Activated T-cell treated with anti-CD3 and anti-CD28 coated beads, Interleukin-2, amount 50 U/mL, for 1 hour (primary cell): Measurements from ENCODE around the gene FASLG.
"Not testable (repeated sequence)": the region's sequence is repeated elsewhere in the genome, so short reads cannot be mapped to it uniquely, and the experiment has no call there.

Source experiments
- DNase-seq: peaks from one replicate; pipeline ENCODE4 v3.0.0-alpha.2; 2020

The FASLG gene

DNA sequence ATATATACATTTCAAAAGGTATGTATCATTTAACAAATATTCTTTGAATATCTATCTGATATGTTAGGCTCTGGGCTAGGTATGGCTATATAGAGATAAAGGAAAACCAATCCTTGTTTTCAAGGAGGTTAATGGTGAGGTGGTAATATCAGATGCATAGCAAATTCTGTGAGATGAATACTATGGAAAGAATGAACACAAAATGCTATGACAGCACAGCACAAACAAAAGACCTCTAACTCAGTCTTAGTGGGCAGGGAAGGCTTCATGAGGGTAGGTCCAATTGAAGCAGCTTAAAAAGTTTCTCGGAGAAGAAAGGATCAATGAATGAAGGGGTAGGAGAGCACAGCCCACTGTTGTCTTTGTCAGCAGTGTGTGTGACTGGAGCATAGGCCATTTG, 27.2 kb downstream of the FASLG start:
- DNase-seq, result no peak

DNA sequence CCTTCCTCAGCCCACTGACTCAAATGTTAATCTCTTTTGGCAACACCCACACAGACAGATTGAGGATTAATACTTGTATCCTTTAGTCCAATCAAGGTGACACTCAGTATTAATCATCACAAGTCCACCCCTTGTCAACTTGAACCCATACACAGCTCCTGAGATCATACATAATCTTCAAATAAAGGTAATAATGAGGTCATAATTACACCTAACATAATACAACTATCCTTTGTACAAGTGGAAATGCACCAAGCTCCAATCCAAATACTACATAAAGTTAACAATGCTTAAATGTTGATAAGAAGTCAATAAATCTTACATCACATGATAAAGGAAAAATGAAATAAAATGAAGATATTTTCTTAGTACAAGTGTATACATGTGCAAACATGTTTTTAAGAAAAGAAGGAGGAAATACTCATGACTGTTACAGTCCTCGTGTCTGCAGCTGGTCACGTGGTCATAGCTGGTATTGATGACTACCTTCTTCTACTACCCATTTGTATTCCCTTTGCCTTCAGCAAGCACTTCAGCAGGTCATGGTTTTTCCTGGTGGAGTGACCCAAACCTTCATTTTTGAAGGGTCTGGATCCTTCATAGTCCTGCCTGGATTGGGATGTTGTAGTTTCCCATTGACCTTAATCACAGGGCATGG, 29.7 kb downstream of the FASLG start:
- not testable (repeated sequence) for DNase-seq

DNA sequence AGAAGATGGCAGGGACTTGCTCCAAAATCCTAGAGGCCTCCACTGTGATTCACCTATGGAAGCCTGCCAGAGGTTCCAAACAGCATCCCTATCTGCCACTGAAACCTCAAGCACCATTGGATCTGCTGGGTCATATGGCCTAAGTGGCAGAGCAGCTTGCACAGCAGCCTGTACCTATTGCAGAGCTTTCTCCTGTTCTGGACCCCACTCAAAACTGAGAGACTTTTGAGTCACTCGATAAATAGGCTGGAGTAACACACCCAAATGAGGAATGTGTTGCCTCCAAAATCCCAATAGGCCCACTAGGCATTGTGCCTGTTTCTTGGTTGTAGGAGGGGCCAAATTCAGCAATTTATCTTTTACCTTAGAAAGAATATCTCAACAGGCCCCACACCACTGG, 32.0 kb downstream of the FASLG start:
- not testable (repeated sequence) for DNase-seq

DNA sequence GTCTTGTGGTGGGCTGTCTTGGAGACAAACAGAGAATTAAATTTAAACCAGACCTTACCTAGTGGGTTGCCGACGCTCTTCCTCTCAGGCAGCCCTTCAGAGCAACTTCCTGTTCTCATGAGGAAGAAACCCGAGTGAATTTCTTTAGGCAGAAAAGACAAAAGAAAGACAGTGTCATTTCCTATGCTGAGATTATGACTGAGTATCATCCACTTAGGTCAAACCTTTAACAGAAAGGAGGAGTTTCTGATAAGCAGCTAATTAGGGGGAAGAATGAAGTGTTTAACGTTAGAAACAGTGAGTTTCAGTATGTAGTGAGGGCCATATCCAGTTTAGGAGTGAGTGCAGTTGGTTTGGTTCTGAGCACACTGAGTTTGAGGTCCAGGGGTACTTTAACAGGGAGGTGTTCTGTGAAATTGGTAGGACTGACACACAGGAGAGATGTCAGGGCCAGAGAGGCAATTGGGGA, 38.7 kb downstream of the FASLG start:
- DNase-seq, result no peak

DNA sequence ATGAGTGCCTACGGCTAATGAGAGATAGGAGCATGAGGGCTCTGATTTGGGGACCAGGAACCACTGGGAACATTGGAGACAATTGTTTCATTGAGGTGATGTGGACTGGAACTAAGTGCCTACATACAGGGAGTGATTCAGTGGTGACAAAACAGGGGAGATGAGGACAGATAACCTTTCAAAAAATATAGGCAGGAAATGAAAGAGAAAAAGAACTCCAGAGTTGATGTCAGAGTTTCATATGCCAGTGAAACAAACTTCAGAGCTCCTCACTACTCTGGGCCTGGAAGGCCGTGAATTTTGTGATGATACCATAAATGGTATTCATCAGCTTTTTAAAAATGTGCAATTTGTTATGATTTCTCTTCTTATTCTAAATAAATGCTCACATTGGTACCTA, 39.3 kb downstream of the FASLG start:
- DNase-seq, result no peak

DNA sequence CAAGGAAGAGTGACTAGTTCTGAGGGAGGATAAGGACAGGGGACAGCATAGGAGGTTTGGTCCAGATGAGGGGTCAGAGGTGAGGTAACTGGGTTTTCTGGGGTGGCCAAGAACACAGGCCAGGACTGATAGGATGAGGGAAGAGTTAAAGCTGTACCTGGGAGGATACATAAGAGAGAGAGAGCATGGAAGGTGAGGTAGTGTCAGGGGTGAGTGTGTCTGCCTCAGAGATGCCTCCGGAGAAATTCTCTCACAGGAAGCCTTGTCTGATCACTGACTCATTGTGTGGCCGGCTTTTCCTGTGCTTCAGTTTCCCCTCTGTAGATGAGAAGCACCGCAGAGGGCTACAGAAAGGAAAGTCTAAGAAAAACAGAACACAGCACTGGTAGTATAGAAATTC, 40.2 kb downstream of the FASLG start:
- DNase-seq, result peak; percentile 68

DNA sequence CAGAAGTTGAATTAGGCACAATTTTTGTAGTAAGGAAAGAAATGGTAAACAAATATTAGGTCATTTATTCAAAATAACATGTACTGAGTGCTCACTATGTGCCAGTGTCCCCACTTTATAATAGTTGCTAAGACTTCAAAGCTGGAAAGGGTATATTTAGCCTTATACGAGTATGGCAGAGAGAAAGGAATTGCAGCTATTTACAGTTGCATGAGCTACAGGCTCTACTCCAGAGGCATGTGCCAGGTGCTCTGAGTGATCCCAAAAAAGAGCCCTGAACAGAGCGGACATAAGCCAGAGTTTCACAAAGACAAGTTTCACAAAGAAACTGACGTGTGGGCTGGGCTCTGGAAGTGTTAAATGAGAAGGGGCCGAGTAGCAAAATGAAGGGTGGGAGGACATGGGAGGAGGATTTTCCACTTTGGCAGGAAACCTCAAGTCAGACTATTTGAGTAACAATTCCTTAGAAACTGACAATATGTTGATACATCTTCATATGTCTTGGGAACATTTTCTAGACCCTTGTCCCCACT, 40.9 kb downstream of the FASLG start:
- DNase-seq, result no peak

DNA sequence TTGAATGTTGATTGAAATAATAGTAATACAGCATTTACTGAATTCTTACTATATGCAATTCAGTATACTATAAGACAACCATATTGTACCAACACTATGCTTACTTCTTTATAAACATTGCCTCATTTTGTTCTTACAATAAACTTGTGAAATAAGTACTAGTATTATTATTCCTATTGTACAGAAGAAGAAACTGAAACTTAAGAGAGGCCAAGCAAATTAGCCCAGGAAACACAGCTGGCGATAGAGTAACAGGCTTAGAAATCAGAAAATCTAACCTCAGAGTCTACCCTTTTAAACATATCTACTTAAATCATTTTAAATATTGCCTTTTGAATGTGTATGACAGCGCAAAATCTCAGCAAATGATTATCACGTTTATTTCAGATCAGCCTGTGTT, 41.7 kb downstream of the FASLG start:
- no peak for DNase-seq

DNA sequence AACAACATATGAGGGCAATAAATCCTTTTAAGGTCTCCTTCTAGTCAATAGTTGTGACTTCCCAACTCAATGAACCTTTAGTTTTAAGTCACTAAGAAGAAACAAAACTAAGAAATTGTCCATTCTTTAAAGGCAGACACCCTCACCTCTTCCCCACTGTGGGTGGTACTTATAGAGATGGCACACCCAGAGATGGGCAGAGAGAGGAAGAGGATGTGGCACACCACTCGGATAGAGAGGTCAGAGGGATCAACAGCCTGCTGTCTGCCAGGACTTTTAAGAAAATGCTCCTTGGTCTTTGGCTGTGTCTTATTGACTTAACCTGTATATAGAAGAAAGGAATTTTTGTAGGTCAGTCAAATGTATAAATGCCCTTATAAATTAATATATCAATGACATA, 45.1 kb downstream of the FASLG start:
- no peak for DNase-seq

DNA sequence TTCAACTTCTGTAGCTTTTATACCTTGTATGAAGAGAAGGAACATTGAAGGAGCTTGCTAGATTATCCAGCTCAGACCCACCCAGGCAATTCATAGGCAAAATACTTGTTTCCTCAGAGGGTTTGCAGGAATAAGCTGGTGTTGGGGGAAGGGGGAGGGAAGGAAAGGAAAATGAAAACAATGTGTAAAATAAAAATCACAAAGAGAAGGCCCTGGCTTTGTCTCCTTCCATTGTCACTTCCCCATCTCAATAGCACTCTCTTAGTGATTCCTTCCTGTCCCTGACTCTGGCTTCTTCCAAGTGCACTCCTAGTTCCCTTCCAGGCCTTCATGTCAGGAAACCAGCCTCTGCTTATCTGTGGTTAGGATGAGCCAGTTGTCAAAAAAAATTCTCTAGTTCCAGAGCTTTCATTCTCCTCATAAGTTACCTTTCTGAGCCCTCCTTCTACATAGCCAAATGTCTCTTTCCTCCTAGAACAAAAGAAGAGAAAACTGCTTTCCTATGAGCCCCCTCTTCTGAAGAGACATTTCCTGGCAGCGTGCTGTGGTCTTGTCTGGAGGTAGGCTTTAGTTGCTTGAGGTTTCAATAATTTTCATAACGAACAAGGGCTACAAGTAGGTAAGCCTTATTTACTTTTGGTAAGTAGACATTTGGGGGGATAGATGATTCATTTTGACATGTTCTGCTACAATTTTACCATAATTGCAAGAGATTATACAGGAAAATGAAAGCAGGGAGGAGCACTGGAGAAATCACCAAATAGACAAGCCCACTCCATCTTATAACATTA, 45.7 kb downstream of the FASLG start:
- DNase-seq, result no peak

DNA sequence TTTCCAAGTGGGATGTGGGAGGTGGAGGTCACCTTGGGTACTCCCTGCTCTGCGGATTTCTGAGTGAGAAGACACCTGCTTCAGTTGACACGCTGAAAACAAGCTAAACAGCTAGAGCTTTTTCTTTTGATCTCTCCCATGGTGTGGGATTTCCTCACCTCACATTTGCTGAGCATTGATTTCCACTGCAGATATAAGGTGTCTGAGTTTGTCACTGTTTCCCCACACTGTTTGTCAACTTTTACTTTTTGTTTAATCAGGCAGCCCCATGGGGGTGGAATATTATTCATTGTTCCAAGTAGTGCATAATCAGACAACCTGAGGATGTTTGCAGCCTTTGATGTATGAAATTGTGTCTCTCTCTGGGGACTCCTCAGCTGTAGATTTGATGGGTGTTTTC, 49.5 kb downstream of the FASLG start:
- DNase-seq, result no peak

DNA sequence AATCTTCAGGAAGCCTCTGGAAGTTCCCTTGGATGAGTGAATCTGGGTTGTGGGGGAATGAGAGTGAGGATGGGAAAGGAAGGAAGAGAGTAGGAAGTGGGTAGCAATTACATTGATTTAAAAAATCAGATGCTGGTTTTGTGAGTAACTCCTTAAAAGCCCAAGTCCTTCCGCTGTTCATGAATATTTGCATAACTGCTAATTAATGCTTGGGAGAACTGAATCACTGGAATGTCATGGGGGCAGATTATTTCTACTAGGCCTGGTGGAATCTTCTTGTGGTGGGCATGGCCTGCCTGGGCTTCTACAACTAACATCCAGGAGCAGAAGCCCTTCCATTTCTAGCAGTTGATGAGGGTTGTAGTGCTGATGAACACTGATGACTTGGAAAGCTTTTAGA, 52.7 kb downstream of the FASLG start:
- DNase-seq, result no peak

DNA sequence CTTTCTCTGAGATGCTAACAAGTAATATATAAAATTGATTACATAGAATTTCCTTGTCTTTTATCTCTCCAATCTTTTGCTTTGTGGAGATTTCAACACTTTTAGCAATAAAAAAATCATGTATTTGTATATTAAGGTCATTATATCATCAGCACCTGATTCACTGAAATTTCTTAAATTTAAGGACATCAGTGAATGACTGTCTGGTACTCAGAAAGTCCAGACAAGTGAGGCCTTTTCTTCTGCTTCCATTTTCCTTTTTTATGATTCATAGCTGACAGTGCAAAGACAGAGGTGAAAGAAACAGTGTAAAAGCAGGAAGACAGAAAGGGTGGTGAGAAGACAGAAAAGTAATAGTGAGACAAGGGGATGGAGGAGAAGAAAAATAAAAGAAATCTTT, 54.6 kb downstream of the FASLG start:
- no peak for DNase-seq
